ENCODE results near the gene BIRC5. TPM values are rescaled to one million over a fixed set of nuclear protein-coding genes. Genes with fewer than 3 reads are reported as not detected.
"Not testable (repeated sequence)": the region's sequence is repeated elsewhere in the genome, so short reads cannot be mapped to it uniquely, and the experiment has no call there.

Gene BIRC5
- polyA plus RNA-seq, 1 donor (not counting 4 experiments of a cell fraction or from before 2014, with no cell fraction given) = 11.5 TPM

DNA sequence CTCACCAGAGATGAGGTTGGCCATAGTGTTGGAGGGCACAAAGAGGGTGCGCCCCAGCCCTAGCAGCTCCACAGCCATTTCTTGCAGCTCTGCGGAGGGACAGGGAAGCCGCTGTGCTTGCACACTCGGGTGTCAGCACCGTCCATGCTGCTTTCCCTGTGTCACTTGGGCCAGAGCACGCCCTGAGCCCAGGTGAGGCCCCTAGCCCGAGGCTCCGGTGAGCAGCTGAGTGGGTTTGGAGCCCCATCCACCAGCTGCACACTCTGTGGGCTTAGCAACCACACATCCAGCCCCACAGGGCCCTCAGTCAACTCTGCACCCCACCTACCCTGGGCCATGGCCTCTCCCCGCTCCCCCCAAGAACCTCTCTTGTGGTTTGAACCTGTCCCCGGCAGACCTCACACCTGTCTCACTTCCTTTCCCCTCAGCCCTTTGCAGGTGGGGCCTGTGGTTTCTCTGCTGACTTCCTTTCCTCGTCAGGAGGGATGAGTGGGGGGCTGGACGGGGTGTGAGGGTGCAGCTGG is 38.1 kb downstream of the BIRC5 start:
- TF ChIP-seq EZH2 (IDR thresholded peaks at IDR 0.05; ENCODE audit: low read length) = no peak
- no peak for TF ChIP-seq CTCF (optimal IDR thresholded peaks at IDR 0.05 in 1 of 3, IDR thresholded peaks at IDR 0.05 in 1 of 3, conservative IDR thresholded peaks at IDR 0.05 in 1 of 3; ENCODE audit: extremely low read depth in 1 of 3, insufficient read depth in 2 of 3, low read length in 3 of 3)
- dilution Hi-C loops (cut with MboI; ENCODE audit: extremely low pct_ligation_motif_present, low sequenced_read_pairs) = no loop called here
- FAIRE-seq = no peak
- Histone ChIP-seq H4K20me1 (ENCODE audit: control insufficient read depth, extremely low read depth, insufficient read depth, low read length) (no peaks in the 10 kb centered on the region), H3K4me3 (ENCODE audit: control insufficient read depth in 2 of 3, extremely low read depth in 1 of 3, insufficient read depth in 2 of 3, low read depth in 1 of 3, low read length in 3 of 3) (no peak overlapping the region), H3K4me1 (ENCODE audit: control insufficient read depth, extremely low read depth, insufficient read depth, low read length) (peaks cover 9% of the 10 kb centered on the region), H3K27ac (ENCODE audit: control insufficient read depth, insufficient read depth, low read length) (no peak overlapping the region), H3K79me2 (ENCODE audit: control insufficient read depth, insufficient read depth, low read length) (no peaks in the 10 kb centered on the region), H3K4me2 (ENCODE audit: control insufficient read depth, extremely low read depth, insufficient read depth, low read depth, low read length) (no peak overlapping the region), H3K9ac (ENCODE audit: control insufficient read depth, extremely low read depth, insufficient read depth, low read length) (no peak overlapping the region), H3K9me3 (ENCODE audit: control insufficient read depth, low read depth, low read length) (no peaks in the 10 kb centered on the region), H3K9me1 (ENCODE audit: control insufficient read depth, extremely low read depth, insufficient read depth, low read length) (no peaks in the 10 kb centered on the region), H2AFZ (ENCODE audit: control insufficient read depth, low read length) (no peak overlapping the region), H3K36me3 (ENCODE audit: control insufficient read depth in 2 of 2, extremely low read depth in 1 of 2, insufficient read depth in 2 of 2, low read length in 2 of 2) (no peaks in the 10 kb centered on the region), H3K27me3 (ENCODE audit: control insufficient read depth, extremely low read depth, insufficient read depth, low read length) (peaks cover 13% of the 10 kb centered on the region)
- no peak for DNase-seq (ENCODE audit: low read depth, low spot score)

DNA sequence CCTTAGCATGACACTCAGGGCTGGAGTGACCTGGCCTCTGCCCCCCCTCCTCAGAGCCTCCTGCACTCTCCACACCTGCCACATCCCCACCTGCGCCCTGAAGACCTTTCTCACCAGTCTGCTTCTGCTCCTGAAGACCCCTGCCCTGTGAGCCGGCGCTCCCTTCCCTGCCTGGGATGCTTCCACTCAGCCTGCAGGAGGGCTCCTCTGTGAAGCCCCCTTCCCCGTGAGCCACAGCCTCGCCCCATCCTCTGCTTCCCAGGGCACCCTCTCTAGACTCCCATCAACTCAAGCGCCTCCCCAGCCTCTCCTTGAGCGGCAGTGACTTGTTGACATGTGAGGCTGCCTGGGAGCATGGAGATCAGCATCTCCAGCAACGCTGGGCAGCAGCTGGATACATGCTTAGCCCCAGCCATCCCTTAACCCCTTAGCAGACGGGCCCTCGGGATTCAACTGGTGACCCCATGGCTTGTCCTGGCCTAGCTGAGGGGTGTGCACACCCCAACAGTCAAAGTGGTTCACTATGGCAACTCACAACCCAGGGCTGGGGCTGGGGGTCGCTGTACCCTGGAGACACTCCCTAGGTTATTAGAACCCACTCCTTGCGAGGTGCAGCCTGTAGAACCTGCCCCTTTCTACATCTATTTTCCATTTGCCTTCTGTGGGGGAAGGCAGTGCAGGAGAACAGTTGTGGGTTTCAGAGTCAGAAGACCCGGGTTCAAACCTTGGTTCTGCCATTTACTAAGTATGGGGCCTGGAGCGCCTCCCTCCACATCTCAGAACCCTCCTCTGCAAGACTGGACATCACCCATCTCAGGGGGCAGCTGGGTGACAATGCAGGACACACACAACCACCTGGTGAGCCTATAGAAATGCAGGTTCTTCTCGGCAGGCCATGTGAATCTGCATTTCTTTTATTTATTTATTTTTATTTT is 38.9 kb downstream of the BIRC5 start:
- DNase-seq (ENCODE audit: low read depth, low spot score) (no peak), FAIRE-seq (no peak)
- Histone ChIP-seq H3K4me3 (ENCODE audit: control insufficient read depth in 2 of 3, extremely low read depth in 1 of 3, insufficient read depth in 2 of 3, low read depth in 1 of 3, low read length in 3 of 3) (no peak overlapping the region), H3K36me3 (ENCODE audit: control insufficient read depth in 2 of 2, extremely low read depth in 1 of 2, insufficient read depth in 2 of 2, low read length in 2 of 2) (no peaks in the 10 kb centered on the region), H3K27ac (ENCODE audit: control insufficient read depth, insufficient read depth, low read length) (no peak overlapping the region), H3K4me1 (ENCODE audit: control insufficient read depth, extremely low read depth, insufficient read depth, low read length) (peaks cover 9% of the 10 kb centered on the region), H4K20me1 (ENCODE audit: control insufficient read depth, extremely low read depth, insufficient read depth, low read length) (no peaks in the 10 kb centered on the region), H2AFZ (ENCODE audit: control insufficient read depth, low read length) (no peak overlapping the region), H3K9ac (ENCODE audit: control insufficient read depth, extremely low read depth, insufficient read depth, low read length) (no peak overlapping the region), H3K79me2 (ENCODE audit: control insufficient read depth, insufficient read depth, low read length) (no peaks in the 10 kb centered on the region), H3K27me3 (ENCODE audit: control insufficient read depth, extremely low read depth, insufficient read depth, low read length) (peaks cover 13% of the 10 kb centered on the region), H3K9me3 (ENCODE audit: control insufficient read depth, low read depth, low read length) (no peaks in the 10 kb centered on the region), H3K4me2 (ENCODE audit: control insufficient read depth, extremely low read depth, insufficient read depth, low read depth, low read length) (no peak overlapping the region), H3K9me1 (ENCODE audit: control insufficient read depth, extremely low read depth, insufficient read depth, low read length) (no peaks in the 10 kb centered on the region)
- TF ChIP-seq EZH2 (IDR thresholded peaks at IDR 0.05; ENCODE audit: low read length) = no peak
- dilution Hi-C loops (cut with MboI; ENCODE audit: extremely low pct_ligation_motif_present, low sequenced_read_pairs) = no loop called here

- H4K20me1 ChIP-seq (ENCODE audit: control insufficient read depth, extremely low read depth, insufficient read depth, low read length); H2AFZ ChIP-seq (ENCODE audit: control insufficient read depth, low read length); H3K27ac ChIP-seq (ENCODE audit: control insufficient read depth, insufficient read depth, low read length); FAIRE-seq; H3K36me3 ChIP-seq (ENCODE audit: control insufficient read depth in 2 of 2, extremely low read depth in 1 of 2, insufficient read depth in 2 of 2, low read length in 2 of 2); H3K9me3 ChIP-seq (ENCODE audit: control insufficient read depth, low read depth, low read length); H3K9me1 ChIP-seq (ENCODE audit: control insufficient read depth, extremely low read depth, insufficient read depth, low read length); DNase-seq (ENCODE audit: low read depth, low spot score); H3K9ac ChIP-seq (ENCODE audit: control insufficient read depth, extremely low read depth, insufficient read depth, low read length); dilution Hi-C loops (cut with MboI; ENCODE audit: extremely low pct_ligation_motif_present, low sequenced_read_pairs); H3K79me2 ChIP-seq (ENCODE audit: control insufficient read depth, insufficient read depth, low read length); H3K4me1 ChIP-seq (ENCODE audit: control insufficient read depth, extremely low read depth, insufficient read depth, low read length): not testable (repeated sequence)
- Histone ChIP-seq H3K4me3 (ENCODE audit: control insufficient read depth in 2 of 3, extremely low read depth in 1 of 3, insufficient read depth in 2 of 3, low read depth in 1 of 3, low read length in 3 of 3) (peak overlapping the region; percentile 76 to 89 (median 84)), H3K4me2 (ENCODE audit: control insufficient read depth, extremely low read depth, insufficient read depth, low read depth, low read length) (peak overlapping the region; percentile 80), H3K27me3 (ENCODE audit: control insufficient read depth, extremely low read depth, insufficient read depth, low read length) (peaks cover 17% of the 10 kb centered on the region)
Observed at GRCh38 chr17:78253636-78253945, 39.5 kb downstream of the BIRC5 start.

Data from keratinocyte (primary cell).